Mammary epithelial cell (primary cell): ENCODE data around the gene MED13.

Source experiments
- EZH2 ChIP-seq: IDR thresholded peaks from 2 replicates; pipeline ENCODE4 v1.6.1; 2012; ENCODE audit warnings: low read length, inconsistent platforms, borderline replicate concordance
- TF ChIP-seq, protein P1 (sequence below), 2 donors: IDR thresholded peaks in 1 of 2; conservative IDR thresholded peaks in 1 of 2; 2 replicates each; pipeline ENCODE4 v1.5.1; 2011 to 2012; ENCODE audit warnings: inconsistent platforms in 2 of 2, low read length in 2 of 2, mild to moderate bottlenecking in 2 of 2, control low read depth in 1 of 2, low read depth in 1 of 2; ENCODE audit not compliant: insufficient read depth in 1 of 2; ENCODE audit errors: extremely low read depth in 1 of 2

DNA sequence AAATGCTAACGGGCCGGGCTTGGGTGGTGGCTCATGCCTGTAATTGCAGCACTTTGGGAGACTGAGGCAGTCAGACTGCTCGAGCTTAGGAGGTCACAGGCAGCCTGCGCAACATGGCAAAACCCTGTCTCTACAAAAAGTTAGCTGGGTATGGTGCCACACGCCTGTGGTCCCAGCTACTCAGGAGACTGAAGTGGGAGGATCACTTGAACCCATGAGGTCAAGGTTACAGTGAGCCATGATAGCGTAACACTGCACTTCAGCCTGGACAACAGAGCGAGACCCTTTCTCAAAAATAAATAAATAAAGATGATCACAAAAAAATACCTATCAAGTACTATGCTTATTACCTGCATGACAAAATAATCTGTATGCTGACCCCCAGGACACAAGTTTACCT is 91.0 kb downstream of the MED13 start:
- TF ChIP-seq, protein P1, sequence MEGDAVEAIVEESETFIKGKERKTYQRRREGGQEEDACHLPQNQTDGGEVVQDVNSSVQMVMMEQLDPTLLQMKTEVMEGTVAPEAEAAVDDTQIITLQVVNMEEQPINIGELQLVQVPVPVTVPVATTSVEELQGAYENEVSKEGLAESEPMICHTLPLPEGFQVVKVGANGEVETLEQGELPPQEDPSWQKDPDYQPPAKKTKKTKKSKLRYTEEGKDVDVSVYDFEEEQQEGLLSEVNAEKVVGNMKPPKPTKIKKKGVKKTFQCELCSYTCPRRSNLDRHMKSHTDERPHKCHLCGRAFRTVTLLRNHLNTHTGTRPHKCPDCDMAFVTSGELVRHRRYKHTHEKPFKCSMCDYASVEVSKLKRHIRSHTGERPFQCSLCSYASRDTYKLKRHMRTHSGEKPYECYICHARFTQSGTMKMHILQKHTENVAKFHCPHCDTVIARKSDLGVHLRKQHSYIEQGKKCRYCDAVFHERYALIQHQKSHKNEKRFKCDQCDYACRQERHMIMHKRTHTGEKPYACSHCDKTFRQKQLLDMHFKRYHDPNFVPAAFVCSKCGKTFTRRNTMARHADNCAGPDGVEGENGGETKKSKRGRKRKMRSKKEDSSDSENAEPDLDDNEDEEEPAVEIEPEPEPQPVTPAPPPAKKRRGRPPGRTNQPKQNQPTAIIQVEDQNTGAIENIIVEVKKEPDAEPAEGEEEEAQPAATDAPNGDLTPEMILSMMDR (conservative IDR thresholded peaks at IDR 0.05 in 1 of 2, IDR thresholded peaks at IDR 0.05 in 1 of 2; ENCODE audit: extremely low read depth in 1 of 2, insufficient read depth in 1 of 2, low read depth in 1 of 2, low read length in 2 of 2), result no peak
- no peak for TF ChIP-seq EZH2
